B cell (primary cell): Measurements from ENCODE around the gene MRPL10. TPM values are rescaled to one million over a fixed set of nuclear protein-coding genes. Genes with fewer than 3 reads are reported as not detected.

ENCODE experiments used
- ATAC-seq: fragments of 200-7000 bp; cut with Tn5 transposase; one replicate; pipeline ENCODE4 v1.10.0; 2021; ENCODE audit warnings: low read depth, mild to moderate bottlenecking, moderate number of reproducible peaks, moderate library complexity
- CTCF ChIA-PET: fragments of 350-600 bp; sonication (Branson Sonifier 250); formaldehyde crosslinking; loops from one replicate; lab custom pipeline; 2021; ENCODE audit warnings: antibody characterized with exemption, inconsistent platforms; lab: Charles Lee
- POLR2A ChIA-PET: fragments of 350-600 bp; sonication (Branson Sonifier 250); formaldehyde crosslinking; loops from one replicate; lab custom pipeline; 2021; ENCODE audit warnings: antibody characterized with exemption; lab: Charles Lee
- DNase-seq: peaks from one replicate; pipeline ENCODE4 v3.0.0; 2013
- H2AFZ ChIP-seq: 2 replicates; pipeline ENCODE4 v1.6.1; 2012; ENCODE audit warnings: mild to moderate bottlenecking, low read depth, low read length; ENCODE audit not compliant: insufficient read depth, poor library complexity, severe bottlenecking
- H3K27ac ChIP-seq, 2 donors: 1 replicate in 1 of 2; 2 replicates in 1 of 2; pipeline ENCODE4 v1.5.1; 2012 to 2013; ENCODE audit warnings: low read length in 2 of 2, mild to moderate bottlenecking in 2 of 2, moderate library complexity in 1 of 2
- H3K27me3 ChIP-seq, 4 experiments: fragments of 200-600 bp in 1 of 4; sonication (generic) in 1 of 4; replicated peaks in 1 of 4; 1 replicate in 2 of 4; 2 replicates in 2 of 4; pipeline versions ENCODE4 v1.6.1 to v1.7.0; 2013 to 2016; ENCODE audit warnings: low read length in 3 of 4, mild to moderate bottlenecking in 2 of 4, mixed read lengths in 1 of 4, moderate library complexity in 1 of 4; ENCODE audit not compliant: insufficient read depth in 4 of 4, control insufficient read depth in 3 of 4; ENCODE audit errors: control extremely low read depth in 1 of 4
- H3K36me3 ChIP-seq, 2 experiments: replicated peaks in 1 of 2; 1 replicate in 1 of 2; 2 replicates in 1 of 2; pipeline versions ENCODE4 v1.6.1 to v1.7.1; 2013; ENCODE audit warnings: low read length in 1 of 2; ENCODE audit not compliant: insufficient read depth in 2 of 2, control insufficient read depth in 1 of 2; ENCODE audit errors: control extremely low read depth in 1 of 2, extremely low read depth in 1 of 2
- H3K4me1 ChIP-seq, 2 donors: fragments of 200-600 bp in 1 of 2; sonication (generic) in 1 of 2; 1 replicate in 1 of 2; 2 replicates in 1 of 2; pipeline versions ENCODE4 v1.5.1 to v1.6.1; 2013 to 2017; ENCODE audit warnings: low read length in 2 of 2; ENCODE audit not compliant: control insufficient read depth in 2 of 2, insufficient read depth in 2 of 2
- H3K4me2 ChIP-seq: replicated peaks from 2 replicates; pipeline ENCODE3; 2012; ENCODE audit warnings: mild to moderate bottlenecking, low read depth, low read length; ENCODE audit not compliant: poor library complexity, severe bottlenecking
- H3K4me3 ChIP-seq, 5 experiments: fragments of 200-600 bp in 1 of 5; sonication (generic) in 1 of 5; 1 replicate in 3 of 5; 2 replicates in 2 of 5; pipeline versions ENCODE4 v1.5.1 to v1.7.0; 2011 to 2016; ENCODE audit warnings: low read length in 4 of 5, mild to moderate bottlenecking in 4 of 5, low read depth in 2 of 5, control low read depth in 1 of 5, moderate library complexity in 1 of 5; ENCODE audit not compliant: insufficient read depth in 1 of 5; ENCODE audit errors: control extremely low read depth in 1 of 5, extremely low read depth in 1 of 5
- H3K79me2 ChIP-seq: fragments of 200-600 bp; sonication (generic); one replicate; pipeline ENCODE4 v1.6.0; 2016; ENCODE audit warnings: low read length; ENCODE audit not compliant: control insufficient read depth, insufficient read depth
- H3K9ac ChIP-seq: fragments of 200-600 bp; sonication (generic); 2 replicates; pipeline ENCODE4 v1.6.1; 2017; ENCODE audit warnings: mild to moderate bottlenecking, low read length, moderate library complexity
- H3K9me3 ChIP-seq, 3 donors: one replicate each; pipeline versions ENCODE4 v1.6.1 to v1.7.1; 2013; ENCODE audit warnings: low read length in 2 of 3; ENCODE audit not compliant: control insufficient read depth in 2 of 3, insufficient read depth in 1 of 3; ENCODE audit errors: control extremely low read depth in 1 of 3
- H4K20me1 ChIP-seq: 2 replicates; pipeline ENCODE4 v1.6.0; 2012; ENCODE audit warnings: mild to moderate bottlenecking, low read length; ENCODE audit not compliant: insufficient read depth, control insufficient read depth, poor library complexity, severe bottlenecking
- H3K27ac Mint-ChIP-seq: one replicate; pipeline ENCODE4 v1.8.0; 2021; ENCODE audit warnings: mixed read lengths
- H3K27me3 Mint-ChIP-seq: one replicate; pipeline ENCODE4 v1.8.0; 2021; ENCODE audit warnings: mixed read lengths
- H3K4me1 Mint-ChIP-seq: one replicate; pipeline ENCODE4 v1.8.0; 2021; ENCODE audit warnings: mixed read lengths
- H3K4me3 Mint-ChIP-seq: one replicate; pipeline ENCODE4 v1.8.0; 2021; ENCODE audit warnings: mixed read lengths
- H3K9me3 Mint-ChIP-seq: one replicate; pipeline ENCODE4 v1.8.0; 2022; ENCODE audit warnings: mixed read lengths; ENCODE audit not compliant: insufficient read depth
- EZH2 ChIP-seq: IDR thresholded peaks from 2 replicates; pipeline ENCODE4 v1.6.1; 2012; ENCODE audit warnings: borderline replicate concordance, low read depth, mild to moderate bottlenecking, moderate library complexity, low read length; ENCODE audit not compliant: insufficient read depth, poor library complexity, severe bottlenecking
- WGBS: methylation state at CpG from one replicate; pipeline ENCODE4 v1.1.5; 2013; ENCODE audit warnings: missing lambda C conversion rate; ENCODE audit not compliant: insufficient coverage; 5-methylcytosine and 5-hydroxymethylcytosine counted together
- intact Hi-C: fragments of 100-400 bp; cut with micrococcal nuclease; formaldehyde crosslinking; loops from one replicate; pipeline ENCODE4 v1.10.0; 2022
- polyA plus RNA-seq: library from polyadenylated mRNA; depleted of rRNA; stranded (reverse); fragments of >200 nt; gene quantifications from 2 replicates; pipeline ENCODE4 v1.2.3, GENCODE V29; 2012
- total RNA-seq, 2 donors: library from RNA; stranded (reverse); fragments of 120-200 nt in 1 of 2; gene quantifications; 1 replicate in 1 of 2; 2 replicates in 1 of 2; pipeline versions ENCODE4 v1.2.3 to v1.2.4, GENCODE V29; 2013 to 2022
- TF ChIP-seq, protein P1 (sequence below): fragments of 200-600 bp; IDR thresholded peaks from one replicate; pipeline ENCODE4 v1.8.0; 2022; ENCODE audit warnings: antibody characterized with exemption, mild to moderate bottlenecking

Gene MRPL10
- total and polyA plus RNA-seq, 2 donors (not counting 1 experiment from before 2014, with no cell fraction given) = 34.8 to 39.4 TPM

- no peak for TF ChIP-seq EZH2
- TF ChIP-seq, protein P1, sequence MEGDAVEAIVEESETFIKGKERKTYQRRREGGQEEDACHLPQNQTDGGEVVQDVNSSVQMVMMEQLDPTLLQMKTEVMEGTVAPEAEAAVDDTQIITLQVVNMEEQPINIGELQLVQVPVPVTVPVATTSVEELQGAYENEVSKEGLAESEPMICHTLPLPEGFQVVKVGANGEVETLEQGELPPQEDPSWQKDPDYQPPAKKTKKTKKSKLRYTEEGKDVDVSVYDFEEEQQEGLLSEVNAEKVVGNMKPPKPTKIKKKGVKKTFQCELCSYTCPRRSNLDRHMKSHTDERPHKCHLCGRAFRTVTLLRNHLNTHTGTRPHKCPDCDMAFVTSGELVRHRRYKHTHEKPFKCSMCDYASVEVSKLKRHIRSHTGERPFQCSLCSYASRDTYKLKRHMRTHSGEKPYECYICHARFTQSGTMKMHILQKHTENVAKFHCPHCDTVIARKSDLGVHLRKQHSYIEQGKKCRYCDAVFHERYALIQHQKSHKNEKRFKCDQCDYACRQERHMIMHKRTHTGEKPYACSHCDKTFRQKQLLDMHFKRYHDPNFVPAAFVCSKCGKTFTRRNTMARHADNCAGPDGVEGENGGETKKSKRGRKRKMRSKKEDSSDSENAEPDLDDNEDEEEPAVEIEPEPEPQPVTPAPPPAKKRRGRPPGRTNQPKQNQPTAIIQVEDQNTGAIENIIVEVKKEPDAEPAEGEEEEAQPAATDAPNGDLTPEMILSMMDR = no peak
- Histone ChIP-seq H3K36me3 (no peaks in the 10 kb centered on the region), H3K4me3 (no peak overlapping the region), H3K79me2 (no peaks in the 10 kb centered on the region), H3K4me1 (no peaks in the 10 kb centered on the region), H4K20me1 (no peaks in the 10 kb centered on the region), H3K9me3 (no peaks in the 10 kb centered on the region), H3K9ac (no peak overlapping the region), H3K27me3 (peaks cover 0 to 8% (median 0%) of the 10 kb centered on the region in 4 experiments), H3K4me2 (no peak overlapping the region), H2AFZ (no peak overlapping the region), H3K27ac (no peak overlapping the region)
- POLR2A ChIA-PET = no interaction called here
- DNase-seq = no peak
- intact Hi-C loops = loop anchor here (10.0 kb wide), 1 partner anchor 106 kb away; the partner anchor contains the start of gene TBKBP1
- CTCF ChIA-PET = interaction anchor here (1.1 to 1.9 kb wide), 3 partner anchors 103 to 417 kb away, joined by 3 to 6 read pairs (median 6); no protein-coding TSS in a partner anchor
- ATAC-seq = no peak
- Mint-ChIP-seq H3K9me3 (no peaks in the 10 kb centered on the region), H3K27ac (no peak overlapping the region), H3K4me1 (peaks cover 1% of the 10 kb centered on the region), H3K27me3 (peaks cover 9% of the 10 kb centered on the region), H3K4me3 (no peak overlapping the region)
- WGBS = 89% methylated on average over 12 of the region's 12 CpGs
Observed at GRCh38 chr17:47800686-47801085, 30.7 kb downstream of the MRPL10 start.

GRCh38 chr17:47797797-47798196 lies 33.5 kb downstream of the MRPL10 start:
- ChIA-PET POLR2A (no interaction called here), CTCF (interaction anchor here (1.0 kb wide), 1 partner anchor 183 kb away, joined by 3 read pairs; no protein-coding TSS in a partner anchor)
- H3K9me3 Mint-ChIP-seq = no peaks in the 10 kb centered on the region
- Histone ChIP-seq H3K4me2 (no peak overlapping the region), H2AFZ (no peak overlapping the region), H3K9ac (no peak overlapping the region), H3K27ac (no peak overlapping the region), H3K9me3 (no peaks in the 10 kb centered on the region), H3K4me3 (no peak overlapping the region), H3K4me1 (no peaks in the 10 kb centered on the region), H3K79me2 (no peaks in the 10 kb centered on the region), H3K36me3 (no peaks in the 10 kb centered on the region), H4K20me1 (no peaks in the 10 kb centered on the region), H3K27me3 (peaks cover 0 to 17% (median 6%) of the 10 kb centered on the region in 4 experiments)
- no peak for ATAC-seq
- no peak overlapping the region for H3K27ac Mint-ChIP-seq
- no CpG with 5 or more reads among the region's 2 CpGs for WGBS
- TF ChIP-seq, protein P1 = no peak
- TF ChIP-seq EZH2 = no peak
- intact Hi-C loops = no loop called here
- no peak for DNase-seq
- peaks cover 1% of the 10 kb centered on the region for H3K4me1 Mint-ChIP-seq
- peaks cover 27% of the 10 kb centered on the region for H3K27me3 Mint-ChIP-seq
- no peak overlapping the region for H3K4me3 Mint-ChIP-seq
